IgD-negative memory B cell (primary cell): Measurements from ENCODE around the gene CBFA2T3. TPM values are rescaled to one million over a fixed set of nuclear protein-coding genes. Genes with fewer than 3 reads are reported as not detected.
"Not testable (repeated sequence)": the region's sequence is repeated elsewhere in the genome, so short reads cannot be mapped to it uniquely, and the experiment has no call there.

ENCODE experiments used
- H3K27ac Mint-ChIP-seq, 3 donors: one replicate each; pipeline ENCODE4 v1.8.0; 2020 to 2022; ENCODE audit warnings: mild to moderate bottlenecking in 3 of 3, mixed read lengths in 3 of 3, moderate library complexity in 1 of 3
- H3K27me3 Mint-ChIP-seq: one replicate; pipeline ENCODE4 v1.8.0; 2021; ENCODE audit warnings: mixed read lengths
- H3K36me3 Mint-ChIP-seq: one replicate; pipeline ENCODE4 v1.8.0; 2020; ENCODE audit warnings: mild to moderate bottlenecking, mixed read lengths
- H3K4me1 Mint-ChIP-seq, 3 donors: one replicate each; pipeline ENCODE4 v1.8.0; 2020 to 2022; ENCODE audit warnings: mixed read lengths in 3 of 3, mild to moderate bottlenecking in 1 of 3
- H3K4me3 Mint-ChIP-seq, 4 donors: one replicate each; pipeline ENCODE4 v1.8.0; 2020 to 2022; ENCODE audit warnings: mild to moderate bottlenecking in 4 of 4, mixed read lengths in 4 of 4, moderate library complexity in 3 of 4
- H3K9me3 Mint-ChIP-seq, 3 donors: one replicate each; pipeline ENCODE4 v1.8.0; 2020 to 2021; ENCODE audit warnings: mixed read lengths in 3 of 3, mild to moderate bottlenecking in 1 of 3
- polyA plus RNA-seq: library from polyadenylated mRNA; unstranded; fragments of 300-500 nt; fragmentation: Illumina TruSeq; gene quantifications from one replicate; pipeline ENCODE4 v1.2.3, GENCODE V29; 2021

CBFA2T3 gene
- polyA plus RNA-seq, 1 donor from 2014 or later = 38.8 TPM

GRCh38 chr16:89017543-89018281 lies 40.7 kb upstream of the CBFA2T3 start:
- peaks cover 2 to 5% (median 4%) of the 10 kb centered on the region in 3 donors for H3K4me1 Mint-ChIP-seq
- H3K36me3 Mint-ChIP-seq = no peaks in the 10 kb centered on the region
- H3K27me3 Mint-ChIP-seq = peaks cover 9% of the 10 kb centered on the region
- no peak overlapping the region for H3K4me3 Mint-ChIP-seq
- H3K27ac Mint-ChIP-seq = no peak overlapping the region
- peaks cover 0 to 1% (median 0%) of the 10 kb centered on the region in 3 donors for H3K9me3 Mint-ChIP-seq

GRCh38 chr16:89016561-89016960 lies 39.6 kb upstream of the CBFA2T3 start:
- not testable (repeated sequence) for H3K27me3 Mint-ChIP-seq, H3K9me3 Mint-ChIP-seq, H3K4me3 Mint-ChIP-seq, H3K4me1 Mint-ChIP-seq, H3K36me3 Mint-ChIP-seq, H3K27ac Mint-ChIP-seq

- Mint-ChIP-seq H3K27ac (no peak overlapping the region), H3K4me1 (peaks cover 2 to 5% (median 3%) of the 10 kb centered on the region in 3 donors), H3K36me3 (no peaks in the 10 kb centered on the region), H3K9me3 (peaks cover 0 to 1% (median 0%) of the 10 kb centered on the region in 3 donors), H3K27me3 (peaks cover 8% of the 10 kb centered on the region), H3K4me3 (no peak overlapping the region)
Measured at GRCh38 chr16:89015271-89015859, 38.4 kb upstream of the CBFA2T3 start.

- Mint-ChIP-seq H3K27ac (no peak overlapping the region), H3K9me3 (peaks cover 0 to 2% (median 1%) of the 10 kb centered on the region in 3 donors), H3K36me3 (no peaks in the 10 kb centered on the region), H3K27me3 (peaks cover 14% of the 10 kb centered on the region), H3K4me3 (no peak overlapping the region), H3K4me1 (peaks cover 2 to 5% (median 3%) of the 10 kb centered on the region in 3 donors)
Measured at GRCh38 chr16:89014403-89015230, 37.6 kb upstream of the CBFA2T3 start.

GRCh38 chr16:89013692-89014402 lies 36.8 kb upstream of the CBFA2T3 start:
- Mint-ChIP-seq H3K9me3 (peaks cover 0 to 2% (median 1%) of the 10 kb centered on the region in 3 donors), H3K36me3 (no peaks in the 10 kb centered on the region), H3K4me3 (no peak overlapping the region), H3K4me1 (peaks cover 2 to 5% (median 3%) of the 10 kb centered on the region in 3 donors), H3K27me3 (peaks cover 19% of the 10 kb centered on the region), H3K27ac (peak overlapping the region in 1 of 3 donors; percentile 73)

GRCh38 chr16:89013111-89013510 lies 36.1 kb upstream of the CBFA2T3 start:
- no peak overlapping the region for H3K27ac Mint-ChIP-seq

GRCh38 chr16:89012622-89012995 lies 35.6 kb upstream of the CBFA2T3 start:
- H3K27ac Mint-ChIP-seq = no peak overlapping the region
- H3K27me3 Mint-ChIP-seq = peaks cover 19% of the 10 kb centered on the region
- H3K9me3 Mint-ChIP-seq = peaks cover 0 to 2% (median 1%) of the 10 kb centered on the region in 3 donors
- H3K4me3 Mint-ChIP-seq = no peak overlapping the region
- H3K36me3 Mint-ChIP-seq = no peaks in the 10 kb centered on the region
- H3K4me1 Mint-ChIP-seq = peaks cover 0 to 3% (median 2%) of the 10 kb centered on the region in 3 donors

More at GRCh38 chr16:89013111-89013510, 36.1 kb upstream of the CBFA2T3 start:
- Mint-ChIP-seq H3K4me1 (peaks cover 2 to 3% (median 3%) of the 10 kb centered on the region in 3 donors), H3K27me3 (peaks cover 19% of the 10 kb centered on the region), H3K9me3 (peaks cover 0 to 2% (median 1%) of the 10 kb centered on the region in 3 donors), H3K4me3 (no peak overlapping the region), H3K36me3 (no peaks in the 10 kb centered on the region)

- no peak overlapping the region for H3K4me3 Mint-ChIP-seq
- H3K27me3 Mint-ChIP-seq = peaks cover 23% of the 10 kb centered on the region
- H3K4me1 Mint-ChIP-seq = peaks cover 0 to 6% (median 2%) of the 10 kb centered on the region in 3 donors
Measured at GRCh38 chr16:89011909-89012621, 35.1 kb upstream of the CBFA2T3 start.

GRCh38 chr16:89010210-89010925 lies 33.4 kb upstream of the CBFA2T3 start:
- Mint-ChIP-seq H3K36me3 (peaks cover 2% of the 10 kb centered on the region), H3K9me3 (peaks cover 0 to 2% (median 0%) of the 10 kb centered on the region in 3 donors), H3K4me1 (peaks cover 0 to 6% (median 2%) of the 10 kb centered on the region in 3 donors), H3K27me3 (peaks cover 24% of the 10 kb centered on the region), H3K27ac (peak overlapping the region in 1 of 3 donors; percentile 31), H3K4me3 (no peak overlapping the region)

More at GRCh38 chr16:89011909-89012621, 35.1 kb upstream of the CBFA2T3 start:
- peaks cover 2% of the 10 kb centered on the region for H3K36me3 Mint-ChIP-seq
- H3K9me3 Mint-ChIP-seq = peaks cover 0 to 2% (median 1%) of the 10 kb centered on the region in 3 donors
- H3K27ac Mint-ChIP-seq = no peak overlapping the region

GRCh38 chr16:89009343-89010209 lies 32.6 kb upstream of the CBFA2T3 start:
- Mint-ChIP-seq H3K27ac (peak overlapping the region in 1 of 3 donors; percentile 49), H3K27me3 (peaks cover 30% of the 10 kb centered on the region), H3K36me3 (peaks cover 2% of the 10 kb centered on the region), H3K9me3 (peaks cover 0 to 2% (median 0%) of the 10 kb centered on the region in 3 donors), H3K4me3 (peak overlapping the region in 1 of 4 donors; percentile 39), H3K4me1 (peaks cover 0 to 8% (median 4%) of the 10 kb centered on the region in 3 donors)

- Mint-ChIP-seq H3K27me3 (peaks cover 37% of the 10 kb centered on the region), H3K4me1 (peaks cover 6 to 15% (median 10%) of the 10 kb centered on the region in 3 donors)
- H3K9me3 Mint-ChIP-seq, H3K36me3 Mint-ChIP-seq, H3K4me3 Mint-ChIP-seq, H3K27ac Mint-ChIP-seq: not testable (repeated sequence)
Measured at GRCh38 chr16:89008796-89009195, 31.8 kb upstream of the CBFA2T3 start.

- Mint-ChIP-seq H3K4me1 (peaks cover 6 to 12% (median 10%) of the 10 kb centered on the region in 3 donors), H3K27ac (no peak overlapping the region), H3K9me3 (peaks cover 0 to 2% (median 0%) of the 10 kb centered on the region in 3 donors), H3K36me3 (peaks cover 2% of the 10 kb centered on the region), H3K4me3 (no peak overlapping the region), H3K27me3 (peaks cover 36% of the 10 kb centered on the region)
Measured at GRCh38 chr16:89007371-89008249, 30.6 kb upstream of the CBFA2T3 start.
